ENCODE measurements around the gene CDK15. TPM values are rescaled to one million over a fixed set of nuclear protein-coding genes. Genes with fewer than 3 reads are reported as not detected.

Gene CDK15
- total and polyA plus RNA-seq, 2 donors (not counting 1 experiment from before 2014, with no cell fraction given) = not detected

- CTCF ChIA-PET = no interaction called here
- Mint-ChIP-seq H3K9me3 (ENCODE audit: insufficient read depth) (no peaks in the 10 kb centered on the region), H3K4me1 (no peaks in the 10 kb centered on the region)
These were observed 119.7 kb downstream of the CDK15 start for GRCh38 chr2:201926067-201926466.

GRCh38 chr2:201928363-201928762 lies 122.0 kb downstream of the CDK15 start:
- Histone ChIP-seq H3K36me3 (replicated peaks in 1 of 2; ENCODE audit: control extremely low read depth in 1 of 2, control insufficient read depth in 1 of 2, extremely low read depth in 1 of 2, insufficient read depth in 2 of 2, low read length in 1 of 2) (no peaks in the 10 kb centered on the region), H3K4me3 (ENCODE audit: control extremely low read depth in 1 of 5, extremely low read depth in 1 of 5, insufficient read depth in 1 of 5, low read depth in 2 of 5, low read length in 4 of 5) (no peak overlapping the region), H3K4me2 (replicated peaks; ENCODE audit: low read depth, low read length, poor library complexity, severe bottlenecking) (no peak overlapping the region), H3K27me3 (replicated peaks in 1 of 4; ENCODE audit: control extremely low read depth in 1 of 4, control insufficient read depth in 3 of 4, insufficient read depth in 4 of 4, low read length in 3 of 4) (peaks cover 0 to 4% (median 2%) of the 10 kb centered on the region in 4 experiments), H3K9me3 (ENCODE audit: control extremely low read depth in 1 of 3, control insufficient read depth in 2 of 3, insufficient read depth in 1 of 3, low read length in 2 of 3) (no peaks in the 10 kb centered on the region), H2AFZ (ENCODE audit: insufficient read depth, low read depth, low read length, poor library complexity, severe bottlenecking) (no peak overlapping the region), H3K79me2 (ENCODE audit: control insufficient read depth, insufficient read depth, low read length) (no peaks in the 10 kb centered on the region), H3K9ac (ENCODE audit: low read length) (no peak overlapping the region), H4K20me1 (ENCODE audit: control insufficient read depth, insufficient read depth, low read length, poor library complexity, severe bottlenecking) (no peaks in the 10 kb centered on the region), H3K27ac (ENCODE audit: low read length in 2 of 2) (no peak overlapping the region), H3K4me1 (ENCODE audit: control insufficient read depth in 2 of 2, insufficient read depth in 2 of 2, low read length in 2 of 2) (no peaks in the 10 kb centered on the region)
- no peak for DNase-seq
- POLR2A ChIA-PET = no interaction called here
- ATAC-seq (ENCODE audit: low read depth) = no peak
- Mint-ChIP-seq H3K27ac (no peak overlapping the region), H3K27me3 (peaks cover 40% of the 10 kb centered on the region), H3K4me1 (no peaks in the 10 kb centered on the region), H3K4me3 (no peak overlapping the region), H3K9me3 (ENCODE audit: insufficient read depth) (no peaks in the 10 kb centered on the region)
- intact Hi-C loops (cut with micrococcal nuclease) = no loop called here
- 83% methylated on average over 2 of the region's 8 CpGs for WGBS (ENCODE audit: insufficient coverage)
- CTCF ChIA-PET = no interaction called here
- no peak for TF ChIP-seq EZH2 (IDR thresholded peaks at IDR 0.05; ENCODE audit: borderline replicate concordance, insufficient read depth, low read depth, low read length, poor library complexity, severe bottlenecking)
- no peak for TF ChIP-seq CTCF (IDR thresholded peaks at IDR 0.05)

More at GRCh38 chr2:201926067-201926466, 119.7 kb downstream of the CDK15 start:
- H3K4me3 ChIP-seq (ENCODE audit: control extremely low read depth in 1 of 5, extremely low read depth in 1 of 5, insufficient read depth in 1 of 5, low read depth in 2 of 5, low read length in 4 of 5) = no peak overlapping the region
- no peak overlapping the region for H3K9ac ChIP-seq (ENCODE audit: low read length)
- ATAC-seq (ENCODE audit: low read depth) = no peak
- H2AFZ ChIP-seq (ENCODE audit: insufficient read depth, low read depth, low read length, poor library complexity, severe bottlenecking) = no peak overlapping the region
- no peaks in the 10 kb centered on the region for H3K4me1 ChIP-seq (ENCODE audit: control insufficient read depth in 2 of 2, insufficient read depth in 2 of 2, low read length in 2 of 2)
- no peaks in the 10 kb centered on the region for H4K20me1 ChIP-seq (ENCODE audit: control insufficient read depth, insufficient read depth, low read length, poor library complexity, severe bottlenecking)
- H3K4me3 Mint-ChIP-seq = no peak overlapping the region
- no peaks in the 10 kb centered on the region for H3K9me3 ChIP-seq (ENCODE audit: control extremely low read depth in 1 of 3, control insufficient read depth in 2 of 3, insufficient read depth in 1 of 3, low read length in 2 of 3)
- peaks cover 0 to 3% (median 0%) of the 10 kb centered on the region in 4 experiments for H3K27me3 ChIP-seq (replicated peaks in 1 of 4; ENCODE audit: control extremely low read depth in 1 of 4, control insufficient read depth in 3 of 4, insufficient read depth in 4 of 4, low read length in 3 of 4)
- POLR2A ChIA-PET = interaction anchor here (0.6 kb wide), 1 partner anchor 92 kb away, joined by 6 read pairs; no protein-coding TSS in a partner anchor
- no peak for DNase-seq
- H3K27me3 Mint-ChIP-seq = peaks cover 43% of the 10 kb centered on the region
- H3K27ac ChIP-seq (ENCODE audit: low read length in 2 of 2) = no peak overlapping the region
- TF ChIP-seq EZH2 (IDR thresholded peaks at IDR 0.05; ENCODE audit: borderline replicate concordance, insufficient read depth, low read depth, low read length, poor library complexity, severe bottlenecking) = no peak
- TF ChIP-seq CTCF (IDR thresholded peaks at IDR 0.05) = no peak
- intact Hi-C loops (cut with micrococcal nuclease) = no loop called here
- WGBS (ENCODE audit: insufficient coverage) = 100% methylated on average over 2 of the region's 3 CpGs
- H3K4me2 ChIP-seq (replicated peaks; ENCODE audit: low read depth, low read length, poor library complexity, severe bottlenecking) = no peak overlapping the region
- H3K27ac Mint-ChIP-seq = no peak overlapping the region
- H3K36me3 ChIP-seq (replicated peaks in 1 of 2; ENCODE audit: control extremely low read depth in 1 of 2, control insufficient read depth in 1 of 2, extremely low read depth in 1 of 2, insufficient read depth in 2 of 2, low read length in 1 of 2) = no peaks in the 10 kb centered on the region
- H3K79me2 ChIP-seq (ENCODE audit: control insufficient read depth, insufficient read depth, low read length) = no peaks in the 10 kb centered on the region

All from B cell (primary cell).